Adrenal gland (tissue), 12 donors: ENCODE results near the gene ATP8B1. TPM values are rescaled to one million over a fixed set of nuclear protein-coding genes. Genes with fewer than 3 reads are reported as not detected.
"Not testable (repeated sequence)": the region's sequence is repeated elsewhere in the genome, so short reads cannot be mapped to it uniquely, and the experiment has no call there.

Experiments used
- DNase-seq, 7 donors: peaks; one replicate each; pipeline ENCODE4 v3.0.0-alpha.2; 2019 to 2020
- H3K27ac ChIP-seq, 5 donors: fragments of 200-600 bp; sonication (generic) in 4 of 5; 1 replicate in 3 of 5; 2 replicates in 2 of 5; pipeline versions ENCODE4 v1.5.1 to v1.8.0; 2016 to 2020; ENCODE audit warnings: mild to moderate bottlenecking in 1 of 5
- H3K27me3 ChIP-seq: fragments of 200-600 bp; 2 replicates; pipeline ENCODE4 v1.8.0; 2021
- H3K36me3 ChIP-seq, 2 donors: fragments of 200-600 bp; replicated peaks in 1 of 2; 1 replicate in 1 of 2; 2 replicates in 1 of 2; pipeline versions ENCODE4 v1.5.1 to v1.8.0; 2018 to 2022
- H3K4me1 ChIP-seq, 2 donors: fragments of 200-600 bp; replicated peaks in 1 of 2; 1 replicate in 1 of 2; 2 replicates in 1 of 2; pipeline versions ENCODE4 v1.5.1 to v1.8.0; 2018 to 2021
- H3K4me3 ChIP-seq, 4 donors: fragments of 200-600 bp; sonication (generic) in 3 of 4; one replicate each; pipeline ENCODE4 v1.5.1; 2016 to 2018
- H3K9me3 ChIP-seq, 3 donors: fragments of 200-600 bp; sonication (generic) in 1 of 3; replicated peaks in 1 of 3; 1 replicate in 2 of 3; 2 replicates in 1 of 3; pipeline versions ENCODE4 v1.5.1 to v1.8.0; 2016 to 2021
- POLR2A ChIP-seq, 2 donors: fragments of 450-650 bp; IDR thresholded peaks; one replicate each; pipeline ENCODE4 v1.6.1; 2017; ENCODE audit warnings: antibody characterized with exemption in 2 of 2, mild to moderate bottlenecking in 2 of 2, moderate library complexity in 1 of 2
- WGBS, 4 donors: extraction: QIAGEN DNeasy Blood & Tissue Kit in 2 of 4; methylation state at CpG; one replicate each; pipeline versions ENCODE4 v1.1.5 to v1.1.7; 2013 to 2017; 5-methylcytosine and 5-hydroxymethylcytosine counted together
- intact Hi-C, 2 donors: fragments of 100-400 bp; cut with DNase I; formaldehyde crosslinking; loops; one replicate each; pipeline versions ENCODE4 v1.14.1 to v1.15.0; 2022 to 2023
- polyA plus RNA-seq, 3 donors: library from polyadenylated mRNA; stranded (reverse); fragments of 200-250 nt in 2 of 3; fragments of 350-450 nt in 1 of 3; fragmentation: Illumina TruSeq in 1 of 3; extraction: RNeasy Lipid Tissue Mini Kit (QIAGEN cat#74804) in 1 of 3; gene quantifications; one replicate each; pipeline ENCODE4 v1.2.3, GENCODE V29; 2013 to 2014
- total RNA-seq, 9 donors: library from RNA; depleted of rRNA in 4 of 9; stranded (reverse); fragments of >200 nt in 4 of 9; fragments of 120-200 nt in 1 of 9; fragmentation: NEBNext Ultra II Directional in 1 of 9; extraction: Animal tissue kit (Norgen Biotek cat#: 25700) in 1 of 9; gene quantifications; one replicate each; pipeline versions ENCODE4 v1.1.0 to v1.2.4, GENCODE V29; 2013 to 2023
- TF ChIP-seq, protein P1 (sequence below), 6 experiments: fragments of 450-650 bp in 4 of 6; fragments of 200-600 bp in 2 of 6; sonication (generic) in 1 of 6; IDR thresholded peaks; 1 replicate in 5 of 6; 2 replicates in 1 of 6; pipeline versions ENCODE4 v1.5.1 to v1.8.0; 2016 to 2021; ENCODE audit warnings: antibody characterized with exemption in 6 of 6, mild to moderate bottlenecking in 2 of 6, moderate library complexity in 1 of 6
- donor health status: healthy with polysubstance abuse.
- donor health status: Bipolar disorder and iron deficiency.
- donor health status: DM: yes; HTN: yes; CAD: no.
- donor health status: DM: no; HTN: no; CAD: no.
- donor health status: DM: no; HTN: no; CAD: no.
- donor health status: DM: yes; HTN: yes; CAD: no.

Gene ATP8B1
- total and polyA plus RNA-seq, 12 donors = 4.3 to 42.5 (median 14.4) TPM

- no peaks in the 10 kb centered on the region for H3K36me3 ChIP-seq
- H3K9me3 ChIP-seq = no peaks in the 10 kb centered on the region
- 77 to 100% (median 84%) methylated on average over 1 of the region's 1 CpG for WGBS, 4 donors
- H3K4me1 ChIP-seq = no peaks in the 10 kb centered on the region
- no peak for DNase-seq
- H3K27ac ChIP-seq = no peak overlapping the region
- intact Hi-C loops = no loop called here
- TF ChIP-seq, protein P1, sequence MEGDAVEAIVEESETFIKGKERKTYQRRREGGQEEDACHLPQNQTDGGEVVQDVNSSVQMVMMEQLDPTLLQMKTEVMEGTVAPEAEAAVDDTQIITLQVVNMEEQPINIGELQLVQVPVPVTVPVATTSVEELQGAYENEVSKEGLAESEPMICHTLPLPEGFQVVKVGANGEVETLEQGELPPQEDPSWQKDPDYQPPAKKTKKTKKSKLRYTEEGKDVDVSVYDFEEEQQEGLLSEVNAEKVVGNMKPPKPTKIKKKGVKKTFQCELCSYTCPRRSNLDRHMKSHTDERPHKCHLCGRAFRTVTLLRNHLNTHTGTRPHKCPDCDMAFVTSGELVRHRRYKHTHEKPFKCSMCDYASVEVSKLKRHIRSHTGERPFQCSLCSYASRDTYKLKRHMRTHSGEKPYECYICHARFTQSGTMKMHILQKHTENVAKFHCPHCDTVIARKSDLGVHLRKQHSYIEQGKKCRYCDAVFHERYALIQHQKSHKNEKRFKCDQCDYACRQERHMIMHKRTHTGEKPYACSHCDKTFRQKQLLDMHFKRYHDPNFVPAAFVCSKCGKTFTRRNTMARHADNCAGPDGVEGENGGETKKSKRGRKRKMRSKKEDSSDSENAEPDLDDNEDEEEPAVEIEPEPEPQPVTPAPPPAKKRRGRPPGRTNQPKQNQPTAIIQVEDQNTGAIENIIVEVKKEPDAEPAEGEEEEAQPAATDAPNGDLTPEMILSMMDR (IDR thresholded peaks at IDR 0.05) = no peak
- no peak for TF ChIP-seq POLR2A (IDR thresholded peaks at IDR 0.05)
- no peaks in the 10 kb centered on the region for H3K27me3 ChIP-seq
- H3K4me3 ChIP-seq = no peak overlapping the region
Measured at GRCh38 chr18:57826252-57826651, 23.1 kb upstream of the ATP8B1 start.

- 85 to 97% (median 90%) methylated on average over 2 of the region's 2 CpGs for WGBS, 4 donors
- intact Hi-C loops, H3K27me3 ChIP-seq, H3K9me3 ChIP-seq, H3K36me3 ChIP-seq, DNase-seq, H3K4me3 ChIP-seq: not testable (repeated sequence)
- Histone ChIP-seq H3K27ac (peak overlapping the region in 1 of 5 donors; percentile 56), H3K4me1 (peaks cover 8 to 11% of the 10 kb centered on the region in 2 donors)
Measured at GRCh38 chr18:57820583-57820982, 17.5 kb upstream of the ATP8B1 start.

GRCh38 chr18:57819671-57820460 lies 16.8 kb upstream of the ATP8B1 start:
- H3K36me3 ChIP-seq = no peaks in the 10 kb centered on the region
- H3K4me1 ChIP-seq = peaks cover 8 to 11% of the 10 kb centered on the region in 2 donors
- WGBS, 4 donors = 17 to 28% (median 24%) methylated on average over 10 of the region's 10 CpGs
- no peaks in the 10 kb centered on the region for H3K27me3 ChIP-seq
- H3K9me3 ChIP-seq = no peaks in the 10 kb centered on the region
- DNase-seq = peak; percentile 79 to 93 (median 86)
- intact Hi-C loops = no loop called here
- H3K27ac ChIP-seq = peak overlapping the region in 1 of 5 donors; percentile 56
- H3K4me3 ChIP-seq = peak overlapping the region in 1 of 4 donors; percentile 10
- TF ChIP-seq, protein P1 (IDR thresholded peaks at IDR 0.05) = no peak
- no peak for TF ChIP-seq POLR2A (IDR thresholded peaks at IDR 0.05)

DNA sequence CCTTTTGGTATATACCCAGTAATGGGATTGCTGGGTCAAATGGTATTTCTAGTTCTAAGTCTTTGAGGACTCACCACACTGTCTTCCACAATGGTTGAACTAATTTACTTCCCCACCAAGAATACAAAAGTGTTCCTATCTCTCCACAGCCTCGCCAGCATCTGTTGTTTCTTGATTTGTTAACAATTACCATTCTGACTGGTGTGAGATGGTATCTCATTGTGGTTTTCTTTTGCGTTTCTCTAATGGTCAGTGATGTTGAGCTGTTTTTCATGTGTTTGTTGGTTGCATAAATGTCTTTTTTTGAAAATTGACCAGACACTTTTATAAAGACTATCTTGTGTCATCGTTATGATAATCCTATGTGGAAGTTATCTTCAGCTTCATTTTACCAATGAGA lies 16.0 kb upstream of the ATP8B1 start:
- no peak overlapping the region for H3K4me3 ChIP-seq
- 83 to 89% (median 88%) methylated on average over 3 of the region's 3 CpGs for WGBS, 4 donors
- intact Hi-C loops = no loop called here
- no peaks in the 10 kb centered on the region for H3K36me3 ChIP-seq
- H3K4me1 ChIP-seq = peaks cover 8 to 11% of the 10 kb centered on the region in 2 donors
- no peaks in the 10 kb centered on the region for H3K27me3 ChIP-seq
- no peaks in the 10 kb centered on the region for H3K9me3 ChIP-seq
- H3K27ac ChIP-seq = peak overlapping the region in 1 of 5 donors; percentile 5
- no peak for DNase-seq
- TF ChIP-seq, protein P1 (IDR thresholded peaks at IDR 0.05) = no peak
- no peak for TF ChIP-seq POLR2A (IDR thresholded peaks at IDR 0.05)
